ENCODE data around the gene NUDT8. TPM values are rescaled to one million over a fixed set of nuclear protein-coding genes. Genes with fewer than 3 reads are reported as not detected.

The NUDT8 gene
- total RNA-seq, 1 donor from 2014 or later, result 8.0 TPM

DNA sequence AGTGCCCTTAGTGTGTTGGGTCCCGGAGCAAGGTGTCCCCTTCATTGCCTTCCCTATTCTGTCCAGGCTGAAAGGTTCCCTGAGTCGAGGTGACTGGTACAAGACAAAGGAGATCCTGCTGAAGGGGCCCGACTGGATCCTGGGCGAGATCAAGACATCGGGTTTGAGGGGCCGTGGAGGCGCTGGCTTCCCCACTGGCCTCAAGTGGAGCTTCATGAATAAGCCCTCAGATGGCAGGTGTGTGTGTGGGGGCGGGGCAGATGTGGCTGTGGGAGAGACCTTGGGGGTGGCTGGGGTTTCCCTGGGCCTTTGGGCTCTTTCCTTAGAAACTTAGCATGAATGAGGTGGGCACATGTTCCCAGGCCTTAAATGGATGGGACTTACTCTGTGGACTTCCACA is 21.3 kb downstream of the NUDT8 start:
- H3K27me3 Mint-ChIP-seq (ENCODE audit: unreplicated experiment), result no peaks in the 10 kb centered on the region
- no peaks in the 10 kb centered on the region for H3K9me3 Mint-ChIP-seq (ENCODE audit: unreplicated experiment)
- peaks cover 11% of the 10 kb centered on the region for H3K36me3 Mint-ChIP-seq (ENCODE audit: unreplicated experiment)
- no peak for TF ChIP-seq CTCF (IDR thresholded peaks at IDR 0.05)
- H3K27ac Mint-ChIP-seq (ENCODE audit: unreplicated experiment), result no peak overlapping the region
- peak overlapping the region; percentile 85 for H3K4me3 Mint-ChIP-seq (ENCODE audit: unreplicated experiment)
- H3K4me1 Mint-ChIP-seq (ENCODE audit: unreplicated experiment), result peaks cover 9% of the 10 kb centered on the region
- DNase-seq (ENCODE audit: extremely low spot score, unreplicated experiment), result no peak

GRCh38 chr11:67607507-67607906 is 22.2 kb downstream of the NUDT8 start:
- no peak for DNase-seq (ENCODE audit: extremely low spot score, unreplicated experiment)
- no peak for TF ChIP-seq CTCF (IDR thresholded peaks at IDR 0.05)
- no peaks in the 10 kb centered on the region for H3K9me3 Mint-ChIP-seq (ENCODE audit: unreplicated experiment)
- peaks cover 9% of the 10 kb centered on the region for H3K4me1 Mint-ChIP-seq (ENCODE audit: unreplicated experiment)
- H3K27ac Mint-ChIP-seq (ENCODE audit: unreplicated experiment), result peak overlapping the region; percentile 84
- peaks cover 7% of the 10 kb centered on the region for H3K36me3 Mint-ChIP-seq (ENCODE audit: unreplicated experiment)
- H3K27me3 Mint-ChIP-seq (ENCODE audit: unreplicated experiment), result peaks cover 7% of the 10 kb centered on the region
- peak overlapping the region; percentile 85 for H3K4me3 Mint-ChIP-seq (ENCODE audit: unreplicated experiment)

DNA sequence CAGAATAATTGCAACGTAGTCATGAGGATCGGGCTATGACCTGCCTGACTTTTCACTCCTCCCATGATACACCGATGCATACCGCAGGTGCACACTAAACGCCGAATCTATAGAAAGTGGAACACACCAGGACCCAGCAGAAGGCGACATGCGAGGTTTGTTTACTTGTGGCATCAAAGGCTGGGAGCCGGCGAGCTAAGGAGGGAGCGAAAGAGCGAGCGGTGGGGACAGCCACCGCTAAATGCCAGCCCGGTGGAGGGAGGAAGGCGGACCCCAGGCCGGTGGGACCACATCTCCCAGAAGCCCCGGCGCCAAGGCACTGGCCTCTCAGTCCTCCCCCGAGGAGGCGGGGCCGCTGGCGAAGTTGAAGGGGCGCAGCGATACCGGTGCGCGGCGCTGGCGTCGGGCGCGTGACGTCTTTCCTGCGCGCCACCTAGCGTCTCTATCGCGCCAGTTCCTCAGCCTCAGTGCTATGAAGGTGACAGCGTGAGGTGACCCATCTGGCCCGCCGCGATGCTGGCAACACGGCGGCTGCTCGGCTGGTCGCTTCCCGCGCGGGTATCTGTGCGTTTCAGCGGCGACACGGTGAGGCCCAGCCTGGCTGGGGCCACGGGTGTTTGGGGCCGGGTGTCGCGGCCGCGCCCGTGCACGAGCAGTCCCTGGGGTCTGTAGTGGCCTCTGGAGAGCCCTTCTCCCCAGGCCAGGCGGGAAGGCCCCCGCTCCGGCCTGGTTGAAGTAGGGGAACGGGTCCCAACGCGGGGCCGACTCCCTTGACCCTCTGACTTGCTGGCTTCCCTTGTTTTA is 23.0 kb downstream of the NUDT8 start, which contains the start of gene NDUFV1:
NDUFV1 (plus strand) TSS at position 445 of the 804 bp plus-strand sequence; CDS start at position 514, 69 bp downstream.
- Mint-ChIP-seq H3K4me3 (ENCODE audit: unreplicated experiment) (peak within 1 kb of the TSS; percentile 85), H3K27ac (ENCODE audit: unreplicated experiment) (peak within 1 kb of the TSS; percentile 84), H3K36me3 (ENCODE audit: unreplicated experiment) (peaks cover 2% of the 10 kb centered on the region), H3K4me1 (ENCODE audit: unreplicated experiment) (peaks cover 9% of the 10 kb centered on the region), H3K9me3 (ENCODE audit: unreplicated experiment) (no peaks in the 10 kb centered on the region), H3K27me3 (ENCODE audit: unreplicated experiment) (peaks cover 10% of the 10 kb centered on the region)
- peak; percentile 98 for DNase-seq (ENCODE audit: extremely low spot score, unreplicated experiment)
- TF ChIP-seq CTCF (IDR thresholded peaks at IDR 0.05), result peak; percentile 52

DNA sequence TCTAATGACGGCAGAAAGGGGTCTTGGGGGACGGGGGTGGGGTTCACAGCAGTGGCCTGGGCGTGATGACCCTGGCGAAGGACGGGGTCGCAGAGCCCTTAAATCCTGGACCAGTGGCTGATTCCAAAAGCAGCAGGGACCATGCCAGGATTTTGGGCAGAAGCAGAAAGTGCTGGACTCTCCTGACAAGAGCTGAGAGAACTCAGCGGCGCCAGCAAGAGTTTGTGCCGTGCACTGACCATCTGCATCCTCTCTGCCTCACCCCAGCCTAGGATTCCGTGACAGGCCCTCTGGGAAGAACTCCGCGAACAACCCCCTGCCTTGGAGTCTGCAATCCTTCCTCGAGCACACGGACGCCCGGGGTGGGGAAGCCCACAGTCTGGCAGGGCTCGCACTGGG is 23.6 kb downstream of the NUDT8 start:
- Mint-ChIP-seq H3K27me3 (ENCODE audit: unreplicated experiment) (peaks cover 13% of the 10 kb centered on the region), H3K4me1 (ENCODE audit: unreplicated experiment) (peaks cover 9% of the 10 kb centered on the region), H3K36me3 (ENCODE audit: unreplicated experiment) (peaks cover 2% of the 10 kb centered on the region), H3K9me3 (ENCODE audit: unreplicated experiment) (no peaks in the 10 kb centered on the region), H3K4me3 (ENCODE audit: unreplicated experiment) (peak overlapping the region; percentile 85), H3K27ac (ENCODE audit: unreplicated experiment) (peak overlapping the region; percentile 57)
- no peak for TF ChIP-seq CTCF (IDR thresholded peaks at IDR 0.05)
- no peak for DNase-seq (ENCODE audit: extremely low spot score, unreplicated experiment)

GRCh38 chr11:67605231-67606011 is 24.3 kb downstream of the NUDT8 start:
- peak overlapping the region; percentile 54 for H3K4me3 Mint-ChIP-seq (ENCODE audit: unreplicated experiment)
- no peak for DNase-seq (ENCODE audit: extremely low spot score, unreplicated experiment)
- H3K27me3 Mint-ChIP-seq (ENCODE audit: unreplicated experiment), result peaks cover 20% of the 10 kb centered on the region
- no peaks in the 10 kb centered on the region for H3K36me3 Mint-ChIP-seq (ENCODE audit: unreplicated experiment)
- no peak overlapping the region for H3K27ac Mint-ChIP-seq (ENCODE audit: unreplicated experiment)
- TF ChIP-seq CTCF (IDR thresholded peaks at IDR 0.05), result no peak
- H3K9me3 Mint-ChIP-seq (ENCODE audit: unreplicated experiment), result no peaks in the 10 kb centered on the region
- peaks cover 9% of the 10 kb centered on the region for H3K4me1 Mint-ChIP-seq (ENCODE audit: unreplicated experiment)

All from osteocyte (in vitro differentiated cells).